ENCODE data around the gene ASB4.
"Not testable (repeated sequence)": the region's sequence is repeated elsewhere in the genome, so short reads cannot be mapped to it uniquely, and the experiment has no call there.

ASB4 gene

GRCh38 chr7:95454438-95455045 is 31.2 kb upstream of the ASB4 start:
- no peak for TF ChIP-seq CTCF (IDR thresholded peaks at IDR 0.05; ENCODE audit: insufficient read depth, low read depth, low read length, missing control alignments)
- peak; percentile 35 for DNase-seq (ENCODE audit: low read depth)
- no peak overlapping the region for H3K4me3 ChIP-seq (ENCODE audit: low read depth, low read length)

GRCh38 chr7:95457947-95458346 is 27.8 kb upstream of the ASB4 start:
- DNase-seq (ENCODE audit: low read depth) = no peak
- TF ChIP-seq CTCF (IDR thresholded peaks at IDR 0.05; ENCODE audit: insufficient read depth, low read depth, low read length, missing control alignments) = no peak
- H3K4me3 ChIP-seq (ENCODE audit: low read depth, low read length) = no peak overlapping the region

- not testable (repeated sequence) for H3K4me3 ChIP-seq (ENCODE audit: low read depth, low read length); DNase-seq (ENCODE audit: low read depth)
These were observed 25.1 kb upstream of the ASB4 start for GRCh38 chr7:95460653-95461052.

- DNase-seq (ENCODE audit: low read depth) = no peak
- H3K4me3 ChIP-seq (ENCODE audit: low read depth, low read length) = no peak overlapping the region
- TF ChIP-seq CTCF (IDR thresholded peaks at IDR 0.05; ENCODE audit: insufficient read depth, low read depth, low read length, missing control alignments) = no peak
These were observed 17.7 kb upstream of the ASB4 start for GRCh38 chr7:95467912-95468607.

GRCh38 chr7:95469187-95469586 is 16.6 kb upstream of the ASB4 start:
- no peak overlapping the region for H3K4me3 ChIP-seq (ENCODE audit: low read depth, low read length)
- TF ChIP-seq CTCF (IDR thresholded peaks at IDR 0.05; ENCODE audit: insufficient read depth, low read depth, low read length, missing control alignments) = no peak
- DNase-seq (ENCODE audit: low read depth) = no peak

- no peak for DNase-seq (ENCODE audit: low read depth)
- H3K4me3 ChIP-seq (ENCODE audit: low read depth, low read length) = no peak overlapping the region
- no peak for TF ChIP-seq CTCF (IDR thresholded peaks at IDR 0.05; ENCODE audit: insufficient read depth, low read depth, low read length, missing control alignments)
These were observed 15.9 kb upstream of the ASB4 start for GRCh38 chr7:95469848-95470247.

- DNase-seq (ENCODE audit: low read depth) = peak; percentile 67
- no peak overlapping the region for H3K4me3 ChIP-seq (ENCODE audit: low read depth, low read length)
These were observed 15.3 kb upstream of the ASB4 start for GRCh38 chr7:95470452-95470851.

More at GRCh38 chr7:95470452-95470851, 15.3 kb upstream of the ASB4 start:
- no peak for TF ChIP-seq CTCF (IDR thresholded peaks at IDR 0.05; ENCODE audit: insufficient read depth, low read depth, low read length, missing control alignments)

Measured in GM12865 (cell line).